ENCODE data around the gene SORCS2. TPM values are rescaled to one million over a fixed set of nuclear protein-coding genes. Genes with fewer than 3 reads are reported as not detected.

SORCS2 gene
- total RNA-seq, 1 experiment from 2014 or later = 0.15 TPM

DNA sequence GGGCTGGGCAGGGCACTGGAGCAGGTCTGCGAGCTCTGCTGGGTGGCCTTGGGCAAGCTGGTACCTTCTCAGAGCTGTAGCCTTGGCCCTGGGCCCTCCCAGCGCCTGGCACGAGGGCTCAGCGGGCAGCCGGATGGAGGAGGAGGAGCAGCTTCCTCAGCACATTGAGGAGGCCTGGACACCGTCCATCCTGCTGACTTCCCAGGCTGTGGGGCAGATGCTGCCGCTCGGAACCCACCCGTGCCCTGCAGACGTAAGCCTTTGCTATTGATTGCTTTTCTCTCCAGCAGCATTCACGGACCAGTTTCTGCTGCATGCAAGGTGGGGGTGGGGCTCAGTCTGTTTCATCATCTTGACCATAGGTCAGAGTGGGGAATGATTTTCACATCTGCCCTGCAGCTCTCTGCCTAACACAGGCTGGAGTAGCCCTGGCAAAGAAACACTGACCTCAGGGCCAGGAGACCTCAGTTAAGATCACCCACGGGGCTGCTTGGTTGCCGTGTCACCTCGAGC, 323.1 kb downstream of the SORCS2 start:
- Histone ChIP-seq H3K4me1 (ENCODE audit: control insufficient read depth, insufficient read depth, low read length) (no peaks in the 10 kb centered on the region), H3K9me3 (ENCODE audit: control insufficient read depth, insufficient read depth, low read depth, low read length) (no peaks in the 10 kb centered on the region), H3K27me3 (ENCODE audit: control insufficient read depth, insufficient read depth, low read length) (no peaks in the 10 kb centered on the region), H3K4me3 (ENCODE audit: low read depth in 2 of 2, low read length in 2 of 2) (no peak overlapping the region), H3K27ac (ENCODE audit: low read length) (no peak overlapping the region), H3K36me3 (ENCODE audit: control insufficient read depth, insufficient read depth, low read length) (no peaks in the 10 kb centered on the region)
- TF ChIP-seq REST (IDR thresholded peaks at IDR 0.05; ENCODE audit: insufficient read depth in 1 of 2, low read depth in 2 of 2, low read length in 1 of 2) (no peak), TCF7L2 (IDR thresholded peaks at IDR 0.05; ENCODE audit: low read depth, low read length) (no peak), SIN3A (IDR thresholded peaks at IDR 0.05; ENCODE audit: borderline replicate concordance, insufficient read depth, low read depth, low read length) (no peak), POLR2AphosphoS5 (IDR thresholded peaks at IDR 0.05; ENCODE audit: low read depth, low read length) (no peak)
- TF ChIP-seq, protein P1, sequence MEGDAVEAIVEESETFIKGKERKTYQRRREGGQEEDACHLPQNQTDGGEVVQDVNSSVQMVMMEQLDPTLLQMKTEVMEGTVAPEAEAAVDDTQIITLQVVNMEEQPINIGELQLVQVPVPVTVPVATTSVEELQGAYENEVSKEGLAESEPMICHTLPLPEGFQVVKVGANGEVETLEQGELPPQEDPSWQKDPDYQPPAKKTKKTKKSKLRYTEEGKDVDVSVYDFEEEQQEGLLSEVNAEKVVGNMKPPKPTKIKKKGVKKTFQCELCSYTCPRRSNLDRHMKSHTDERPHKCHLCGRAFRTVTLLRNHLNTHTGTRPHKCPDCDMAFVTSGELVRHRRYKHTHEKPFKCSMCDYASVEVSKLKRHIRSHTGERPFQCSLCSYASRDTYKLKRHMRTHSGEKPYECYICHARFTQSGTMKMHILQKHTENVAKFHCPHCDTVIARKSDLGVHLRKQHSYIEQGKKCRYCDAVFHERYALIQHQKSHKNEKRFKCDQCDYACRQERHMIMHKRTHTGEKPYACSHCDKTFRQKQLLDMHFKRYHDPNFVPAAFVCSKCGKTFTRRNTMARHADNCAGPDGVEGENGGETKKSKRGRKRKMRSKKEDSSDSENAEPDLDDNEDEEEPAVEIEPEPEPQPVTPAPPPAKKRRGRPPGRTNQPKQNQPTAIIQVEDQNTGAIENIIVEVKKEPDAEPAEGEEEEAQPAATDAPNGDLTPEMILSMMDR (IDR thresholded peaks at IDR 0.05) = no peak
- intact Hi-C loops (cut with micrococcal nuclease; ENCODE audit: unreplicated experiment) (no loop called here), in situ Hi-C loops (cut with HindIII; ENCODE audit: low pct_unique_long_range_greater_than_20kb, low sequenced_read_pairs) (no loop called here)
- ATAC-seq (no peak), DNase-seq (ENCODE audit: low read depth, low spot score) (no peak)
- ChIA-PET POLR2A (interaction anchor here (0.6 kb wide), 1 partner anchor 219 kb away, joined by 4 read pairs; no protein-coding TSS in a partner anchor), CTCF (no interaction called here)
- BruUV-seq (replicated peaks) = no TSS peak

GRCh38 chr4:7516096-7516772, 323.9 kb downstream of the SORCS2 start:
- H3K4me1 ChIP-seq (ENCODE audit: control insufficient read depth, insufficient read depth, low read length) = no peaks in the 10 kb centered on the region
- CTCF ChIA-PET = no interaction called here
- intact Hi-C loops (cut with micrococcal nuclease; ENCODE audit: unreplicated experiment) = no loop called here
- POLR2A ChIA-PET = no interaction called here
- in situ Hi-C loops (cut with HindIII; ENCODE audit: low pct_unique_long_range_greater_than_20kb, low sequenced_read_pairs) = no loop called here
- H3K36me3 ChIP-seq (ENCODE audit: control insufficient read depth, insufficient read depth, low read length) = no peaks in the 10 kb centered on the region
- TF ChIP-seq, protein P1 (IDR thresholded peaks at IDR 0.05) = no peak
- no peak for TF ChIP-seq REST (IDR thresholded peaks at IDR 0.05; ENCODE audit: insufficient read depth in 1 of 2, low read depth in 2 of 2, low read length in 1 of 2)
- TF ChIP-seq SIN3A (IDR thresholded peaks at IDR 0.05; ENCODE audit: borderline replicate concordance, insufficient read depth, low read depth, low read length) = no peak
- no peak for TF ChIP-seq POLR2AphosphoS5 (IDR thresholded peaks at IDR 0.05; ENCODE audit: low read depth, low read length)
- no peak for TF ChIP-seq TCF7L2 (IDR thresholded peaks at IDR 0.05; ENCODE audit: low read depth, low read length)
- BruUV-seq (replicated peaks) = no TSS peak
- H3K9me3 ChIP-seq (ENCODE audit: control insufficient read depth, insufficient read depth, low read depth, low read length) = no peaks in the 10 kb centered on the region
- no peaks in the 10 kb centered on the region for H3K27me3 ChIP-seq (ENCODE audit: control insufficient read depth, insufficient read depth, low read length)
- no peak overlapping the region for H3K27ac ChIP-seq (ENCODE audit: low read length)
- ATAC-seq = no peak
- no peak overlapping the region for H3K4me3 ChIP-seq (ENCODE audit: low read depth in 2 of 2, low read length in 2 of 2)
- no peak for DNase-seq (ENCODE audit: low read depth, low spot score)

All from Panc1 (cell line).